Testis (tissue), 2 donors: Measurements from ENCODE around the gene PCNP.

Experiments used
- POLR2A ChIP-seq: fragments of 450-650 bp; IDR thresholded peaks from one replicate; pipeline ENCODE4 v1.6.1; 2017; ENCODE audit warnings: antibody characterized with exemption, mild to moderate bottlenecking, moderate library complexity
- TF ChIP-seq, protein P1 (sequence below), 3 experiments: fragments of 450-650 bp in 2 of 3; fragments of 200-600 bp in 1 of 3; sonication (generic) in 1 of 3; IDR thresholded peaks; one replicate each; pipeline ENCODE4 v1.5.1; 2016 to 2019; ENCODE audit warnings: antibody characterized with exemption in 3 of 3, mild to moderate bottlenecking in 2 of 3, moderate library complexity in 1 of 3

DNA sequence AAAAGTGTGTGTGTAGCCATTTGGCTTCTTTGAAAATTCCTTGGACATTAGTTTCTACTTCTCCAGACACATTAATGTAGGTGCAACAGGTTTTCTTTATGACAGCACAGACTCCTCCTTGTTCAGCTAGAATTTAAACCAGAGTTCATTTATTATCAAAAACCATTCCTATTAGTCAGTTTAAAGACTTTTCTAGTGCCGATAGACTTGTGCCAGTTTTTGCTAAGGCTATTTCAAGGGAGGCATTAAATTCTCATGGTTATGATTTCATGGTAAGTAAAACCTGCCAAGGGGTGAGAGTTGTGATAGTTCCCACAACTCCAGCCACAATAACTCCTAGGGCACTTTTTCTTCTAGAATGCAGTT lies 40.4 kb upstream of the PCNP start:
- TF ChIP-seq, protein P1, sequence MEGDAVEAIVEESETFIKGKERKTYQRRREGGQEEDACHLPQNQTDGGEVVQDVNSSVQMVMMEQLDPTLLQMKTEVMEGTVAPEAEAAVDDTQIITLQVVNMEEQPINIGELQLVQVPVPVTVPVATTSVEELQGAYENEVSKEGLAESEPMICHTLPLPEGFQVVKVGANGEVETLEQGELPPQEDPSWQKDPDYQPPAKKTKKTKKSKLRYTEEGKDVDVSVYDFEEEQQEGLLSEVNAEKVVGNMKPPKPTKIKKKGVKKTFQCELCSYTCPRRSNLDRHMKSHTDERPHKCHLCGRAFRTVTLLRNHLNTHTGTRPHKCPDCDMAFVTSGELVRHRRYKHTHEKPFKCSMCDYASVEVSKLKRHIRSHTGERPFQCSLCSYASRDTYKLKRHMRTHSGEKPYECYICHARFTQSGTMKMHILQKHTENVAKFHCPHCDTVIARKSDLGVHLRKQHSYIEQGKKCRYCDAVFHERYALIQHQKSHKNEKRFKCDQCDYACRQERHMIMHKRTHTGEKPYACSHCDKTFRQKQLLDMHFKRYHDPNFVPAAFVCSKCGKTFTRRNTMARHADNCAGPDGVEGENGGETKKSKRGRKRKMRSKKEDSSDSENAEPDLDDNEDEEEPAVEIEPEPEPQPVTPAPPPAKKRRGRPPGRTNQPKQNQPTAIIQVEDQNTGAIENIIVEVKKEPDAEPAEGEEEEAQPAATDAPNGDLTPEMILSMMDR (IDR thresholded peaks at IDR 0.05) = no peak
- TF ChIP-seq POLR2A = no peak
